Measurements from ENCODE around the gene OCA2. TPM values are rescaled to one million over a fixed set of nuclear protein-coding genes. Genes with fewer than 3 reads are reported as not detected.

The OCA2 gene
- total and polyA plus RNA-seq, 2 of the 13 experiments (the other 11 are each of a cell fraction or from before 2014, with no cell fraction given), result 0.02 to 0.05 TPM

GRCh38 chr15:27871078-27871901 is 227.8 kb downstream of the OCA2 start:
- Histone ChIP-seq H3K4me2 (ENCODE audit: low read depth, low read length) (no peak overlapping the region), H3K79me2 (ENCODE audit: insufficient read depth, low read length) (no peaks in the 10 kb centered on the region), H3K36me3 (replicated peaks in 1 of 2; ENCODE audit: control insufficient read depth in 1 of 2, insufficient read depth in 2 of 2, low read length in 2 of 2) (no peaks in the 10 kb centered on the region), H3K4me1 (ENCODE audit: insufficient read depth, low read length) (no peaks in the 10 kb centered on the region), H3K27me3 (ENCODE audit: control insufficient read depth in 1 of 2, insufficient read depth in 2 of 2, low read length in 2 of 2) (no peaks in the 10 kb centered on the region), H3K4me3 (replicated peaks in 1 of 3; ENCODE audit: insufficient read depth in 1 of 3, low read depth in 2 of 3, low read length in 3 of 3) (no peak overlapping the region), H3K27ac (ENCODE audit: extremely low read length, insufficient read depth, low read length) (no peak overlapping the region), H3K9me3 (ENCODE audit: low read length) (no peaks in the 10 kb centered on the region), H4K20me1 (ENCODE audit: insufficient read depth, low read length) (no peaks in the 10 kb centered on the region), H3K9ac (ENCODE audit: insufficient read depth, low read depth, low read length) (no peak overlapping the region), H2AFZ (ENCODE audit: low read length) (no peak overlapping the region)
- BruUV-seq (replicated peaks), result no TSS peak
- in situ Hi-C loops (cut with HindIII; ENCODE audit: extremely low pct_ligation_motif_present, low pct_unique_long_range_greater_than_20kb), result no loop called here
- TF ChIP-seq ZSCAN9 (CRISPR knock-in tag; IDR thresholded peaks at IDR 0.05; ENCODE audit: borderline replicate concordance) (no peak), ZFP82 (CRISPR knock-in tag; IDR thresholded peaks at IDR 0.05; ENCODE audit: borderline replicate concordance) (no peak), ZNF138 (CRISPR knock-in tag; IDR thresholded peaks at IDR 0.05; ENCODE audit: low read depth) (no peak), ZNF432 (CRISPR knock-in tag; IDR thresholded peaks at IDR 0.05; ENCODE audit: borderline replicate concordance) (no peak), RFX5 (IDR thresholded peaks at IDR 0.05; ENCODE audit: low read depth, low read length) (no peak), ZNF670 (CRISPR knock-in tag; IDR thresholded peaks at IDR 0.05; ENCODE audit: borderline replicate concordance) (no peak)
- FAIRE-seq, result no peak
- DNase-seq (ENCODE audit: low spot score), result no peak
- POLR2A ChIA-PET, result no interaction called here
- CTCF ChIA-PET (ENCODE audit: low intra/inter-chr PET ratio, low total read pairs), result no interaction called here
- WGBS (ENCODE audit: low lambda C conversion rate), result 39% methylated on average over 8 of the region's 16 CpGs
- intact Hi-C loops (cut with micrococcal nuclease; ENCODE audit: unreplicated experiment), result no loop called here
- ATAC-seq, result no peak

GRCh38 chr15:27870320-27870719 is 228.8 kb downstream of the OCA2 start:
- Histone ChIP-seq H4K20me1 (ENCODE audit: insufficient read depth, low read length) (no peaks in the 10 kb centered on the region), H3K4me3 (replicated peaks in 1 of 3; ENCODE audit: insufficient read depth in 1 of 3, low read depth in 2 of 3, low read length in 3 of 3) (no peak overlapping the region), H3K4me1 (ENCODE audit: insufficient read depth, low read length) (no peaks in the 10 kb centered on the region), H3K36me3 (replicated peaks in 1 of 2; ENCODE audit: control insufficient read depth in 1 of 2, insufficient read depth in 2 of 2, low read length in 2 of 2) (no peaks in the 10 kb centered on the region), H3K4me2 (ENCODE audit: low read depth, low read length) (no peak overlapping the region), H2AFZ (ENCODE audit: low read length) (no peak overlapping the region), H3K9me3 (ENCODE audit: low read length) (no peaks in the 10 kb centered on the region), H3K79me2 (ENCODE audit: insufficient read depth, low read length) (no peaks in the 10 kb centered on the region), H3K27me3 (ENCODE audit: control insufficient read depth in 1 of 2, insufficient read depth in 2 of 2, low read length in 2 of 2) (peaks cover 0 to 5% of the 10 kb centered on the region in 2 experiments; a peak in 1 of 5 replicates), H3K9ac (ENCODE audit: insufficient read depth, low read depth, low read length) (no peak overlapping the region), H3K27ac (ENCODE audit: extremely low read length, insufficient read depth, low read length) (no peak overlapping the region)
- TF ChIP-seq ZNF580 (CRISPR knock-in tag; IDR thresholded peaks at IDR 0.05; ENCODE audit: borderline replicate concordance, low read depth) (no peak), ZNF781 (CRISPR knock-in tag; IDR thresholded peaks at IDR 0.05; ENCODE audit: borderline replicate concordance, not compliant biosample characterization) (no peak)
- no peak for ATAC-seq
- FAIRE-seq, result no peak
- CTCF ChIA-PET (ENCODE audit: low intra/inter-chr PET ratio, low total read pairs), result no interaction called here
- DNase-seq (ENCODE audit: low spot score), result no peak
- POLR2A ChIA-PET, result no interaction called here
- in situ Hi-C loops (cut with HindIII; ENCODE audit: extremely low pct_ligation_motif_present, low pct_unique_long_range_greater_than_20kb), result no loop called here
- no TSS peak for BruUV-seq (replicated peaks)
- WGBS (ENCODE audit: low lambda C conversion rate), result 36% methylated on average over 6 of the region's 6 CpGs
- intact Hi-C loops (cut with micrococcal nuclease; ENCODE audit: unreplicated experiment), result no loop called here

Measured in HepG2 (cell line).